Measurements from ENCODE around the gene DHRS7B.
"Not testable (repeated sequence)": the region's sequence is repeated elsewhere in the genome, so short reads cannot be mapped to it uniquely, and the experiment has no call there.

DHRS7B gene

GRCh38 chr17:21186399-21187187 is 59.8 kb downstream of the DHRS7B start:
- TF ChIP-seq MYC (IDR thresholded peaks at IDR 0.05; ENCODE audit: low read depth, low read length): no peak
- TF ChIP-seq, protein P1, sequence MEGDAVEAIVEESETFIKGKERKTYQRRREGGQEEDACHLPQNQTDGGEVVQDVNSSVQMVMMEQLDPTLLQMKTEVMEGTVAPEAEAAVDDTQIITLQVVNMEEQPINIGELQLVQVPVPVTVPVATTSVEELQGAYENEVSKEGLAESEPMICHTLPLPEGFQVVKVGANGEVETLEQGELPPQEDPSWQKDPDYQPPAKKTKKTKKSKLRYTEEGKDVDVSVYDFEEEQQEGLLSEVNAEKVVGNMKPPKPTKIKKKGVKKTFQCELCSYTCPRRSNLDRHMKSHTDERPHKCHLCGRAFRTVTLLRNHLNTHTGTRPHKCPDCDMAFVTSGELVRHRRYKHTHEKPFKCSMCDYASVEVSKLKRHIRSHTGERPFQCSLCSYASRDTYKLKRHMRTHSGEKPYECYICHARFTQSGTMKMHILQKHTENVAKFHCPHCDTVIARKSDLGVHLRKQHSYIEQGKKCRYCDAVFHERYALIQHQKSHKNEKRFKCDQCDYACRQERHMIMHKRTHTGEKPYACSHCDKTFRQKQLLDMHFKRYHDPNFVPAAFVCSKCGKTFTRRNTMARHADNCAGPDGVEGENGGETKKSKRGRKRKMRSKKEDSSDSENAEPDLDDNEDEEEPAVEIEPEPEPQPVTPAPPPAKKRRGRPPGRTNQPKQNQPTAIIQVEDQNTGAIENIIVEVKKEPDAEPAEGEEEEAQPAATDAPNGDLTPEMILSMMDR (IDR thresholded peaks at IDR 0.05; ENCODE audit: low read depth, low read length): no peak
- TF ChIP-seq POLR2A (IDR thresholded peaks at IDR 0.05; ENCODE audit: extremely low read depth, insufficient read length): no peak
- TF ChIP-seq MAX (IDR thresholded peaks at IDR 0.05; ENCODE audit: low read depth, low read length): no peak
- no peak overlapping the region for H3K4me3 ChIP-seq (ENCODE audit: low read depth, low read length)
- DNase-seq (ENCODE audit: low read depth): no peak

- no peak overlapping the region for H3K4me3 ChIP-seq (ENCODE audit: low read depth, low read length)
- TF ChIP-seq MAX (IDR thresholded peaks at IDR 0.05; ENCODE audit: low read depth, low read length) (no peak), POLR2A (IDR thresholded peaks at IDR 0.05; ENCODE audit: extremely low read depth, insufficient read length) (no peak), MYC (IDR thresholded peaks at IDR 0.05; ENCODE audit: low read depth, low read length) (no peak)
- TF ChIP-seq, protein P1 (IDR thresholded peaks at IDR 0.05; ENCODE audit: low read depth, low read length): no peak
- DNase-seq (ENCODE audit: low read depth): no peak
Observed at GRCh38 chr17:21189361-21189760, 62.6 kb downstream of the DHRS7B start.

GRCh38 chr17:21190078-21190477 is 63.3 kb downstream of the DHRS7B start:
- TF ChIP-seq MYC (IDR thresholded peaks at IDR 0.05; ENCODE audit: low read depth, low read length): no peak
- no peak for TF ChIP-seq POLR2A (IDR thresholded peaks at IDR 0.05; ENCODE audit: extremely low read depth, insufficient read length)
- no peak for TF ChIP-seq MAX (IDR thresholded peaks at IDR 0.05; ENCODE audit: low read depth, low read length)
- TF ChIP-seq, protein P1 (IDR thresholded peaks at IDR 0.05; ENCODE audit: low read depth, low read length): no peak
- H3K4me3 ChIP-seq (ENCODE audit: low read depth, low read length): no peak overlapping the region
- DNase-seq (ENCODE audit: low read depth): no peak

- no peak overlapping the region for H3K4me3 ChIP-seq (ENCODE audit: low read depth, low read length)
- no peak for DNase-seq (ENCODE audit: low read depth)
- TF ChIP-seq, protein P1 (IDR thresholded peaks at IDR 0.05; ENCODE audit: low read depth, low read length): no peak
- no peak for TF ChIP-seq MYC (IDR thresholded peaks at IDR 0.05; ENCODE audit: low read depth, low read length)
- TF ChIP-seq MAX (IDR thresholded peaks at IDR 0.05; ENCODE audit: low read depth, low read length): no peak
- TF ChIP-seq POLR2A (IDR thresholded peaks at IDR 0.05; ENCODE audit: extremely low read depth, insufficient read length): no peak
Observed at GRCh38 chr17:21191698-21192097, 64.9 kb downstream of the DHRS7B start.

DNA sequence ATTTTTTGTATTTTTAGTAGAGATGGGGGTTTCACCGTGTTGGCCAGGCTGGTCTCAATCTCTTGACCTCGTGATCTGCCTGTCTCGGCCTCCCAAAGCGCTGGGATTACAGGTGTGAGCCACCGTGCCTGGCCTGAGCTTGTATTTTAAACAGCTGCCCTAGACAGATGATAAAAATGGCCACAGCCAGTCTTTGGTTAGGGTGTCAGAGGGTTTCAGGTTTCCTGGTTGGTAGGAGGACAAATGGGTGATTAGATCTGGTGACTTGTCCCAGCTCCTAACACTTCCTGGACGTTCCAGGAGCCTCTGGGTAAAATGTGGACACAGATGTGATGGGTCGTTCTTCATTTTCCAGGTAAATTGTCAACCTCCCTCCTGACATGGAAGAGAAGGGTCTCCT is 65.7 kb downstream of the DHRS7B start:
- DNase-seq (ENCODE audit: low read depth); H3K4me3 ChIP-seq (ENCODE audit: low read depth, low read length): not testable (repeated sequence)

GRCh38 chr17:21193031-21193430 is 66.3 kb downstream of the DHRS7B start:
- H3K4me3 ChIP-seq (ENCODE audit: low read depth, low read length): no peak overlapping the region
- DNase-seq (ENCODE audit: low read depth): no peak
- no peak for TF ChIP-seq MYC (IDR thresholded peaks at IDR 0.05; ENCODE audit: low read depth, low read length)
- no peak for TF ChIP-seq POLR2A (IDR thresholded peaks at IDR 0.05; ENCODE audit: extremely low read depth, insufficient read length)
- TF ChIP-seq MAX (IDR thresholded peaks at IDR 0.05; ENCODE audit: low read depth, low read length): no peak
- TF ChIP-seq, protein P1 (IDR thresholded peaks at IDR 0.05; ENCODE audit: low read depth, low read length): no peak
